ENCODE results near the gene DCHS1. TPM values are rescaled to one million over a fixed set of nuclear protein-coding genes. Genes with fewer than 3 reads are reported as not detected.
A peak's percentile ranks its signal among the peaks of the same experiment; 100 is the strongest.

DCHS1 gene
- total and polyA plus RNA-seq, 2 experiments from 2014 or later: 16.0 to 60.2 TPM

DNA sequence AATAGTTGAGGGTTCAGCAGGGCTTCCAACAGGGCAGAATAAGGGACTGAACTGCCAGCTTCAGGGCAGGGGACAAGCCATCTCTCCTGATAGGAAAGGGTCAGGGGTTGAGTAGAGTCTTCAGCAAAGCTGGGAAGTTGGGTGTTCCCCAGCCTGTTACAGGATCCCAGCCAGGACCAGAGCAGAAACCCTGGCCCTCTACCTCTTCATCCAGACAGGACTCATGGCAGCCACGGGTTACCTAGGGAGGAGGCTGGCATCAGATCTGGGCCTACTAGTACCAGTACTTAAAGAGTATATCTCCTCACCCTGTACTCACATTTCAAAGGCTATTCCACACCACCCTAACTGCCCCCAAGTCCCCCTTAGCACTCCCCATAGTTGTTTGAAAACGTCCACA is 41.2 kb downstream of the DCHS1 start:
- Histone ChIP-seq H3K36me3 (peaks cover 18% of the 10 kb centered on the region), H3K27me3 (no peaks in the 10 kb centered on the region), H3K4me3 (no peak overlapping the region), H3K9me3 (ENCODE audit: low read depth) (no peaks in the 10 kb centered on the region), H3K4me1 (ENCODE audit: low read depth) (no peaks in the 10 kb centered on the region), H3K27ac (no peak overlapping the region)
- DNase-seq (ENCODE audit: low read depth in 1 of 2, low spot score in 1 of 2): no peak
- TF ChIP-seq, protein P1, sequence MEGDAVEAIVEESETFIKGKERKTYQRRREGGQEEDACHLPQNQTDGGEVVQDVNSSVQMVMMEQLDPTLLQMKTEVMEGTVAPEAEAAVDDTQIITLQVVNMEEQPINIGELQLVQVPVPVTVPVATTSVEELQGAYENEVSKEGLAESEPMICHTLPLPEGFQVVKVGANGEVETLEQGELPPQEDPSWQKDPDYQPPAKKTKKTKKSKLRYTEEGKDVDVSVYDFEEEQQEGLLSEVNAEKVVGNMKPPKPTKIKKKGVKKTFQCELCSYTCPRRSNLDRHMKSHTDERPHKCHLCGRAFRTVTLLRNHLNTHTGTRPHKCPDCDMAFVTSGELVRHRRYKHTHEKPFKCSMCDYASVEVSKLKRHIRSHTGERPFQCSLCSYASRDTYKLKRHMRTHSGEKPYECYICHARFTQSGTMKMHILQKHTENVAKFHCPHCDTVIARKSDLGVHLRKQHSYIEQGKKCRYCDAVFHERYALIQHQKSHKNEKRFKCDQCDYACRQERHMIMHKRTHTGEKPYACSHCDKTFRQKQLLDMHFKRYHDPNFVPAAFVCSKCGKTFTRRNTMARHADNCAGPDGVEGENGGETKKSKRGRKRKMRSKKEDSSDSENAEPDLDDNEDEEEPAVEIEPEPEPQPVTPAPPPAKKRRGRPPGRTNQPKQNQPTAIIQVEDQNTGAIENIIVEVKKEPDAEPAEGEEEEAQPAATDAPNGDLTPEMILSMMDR (IDR thresholded peaks at IDR 0.05; ENCODE audit: low read depth, low read length): no peak

DNA sequence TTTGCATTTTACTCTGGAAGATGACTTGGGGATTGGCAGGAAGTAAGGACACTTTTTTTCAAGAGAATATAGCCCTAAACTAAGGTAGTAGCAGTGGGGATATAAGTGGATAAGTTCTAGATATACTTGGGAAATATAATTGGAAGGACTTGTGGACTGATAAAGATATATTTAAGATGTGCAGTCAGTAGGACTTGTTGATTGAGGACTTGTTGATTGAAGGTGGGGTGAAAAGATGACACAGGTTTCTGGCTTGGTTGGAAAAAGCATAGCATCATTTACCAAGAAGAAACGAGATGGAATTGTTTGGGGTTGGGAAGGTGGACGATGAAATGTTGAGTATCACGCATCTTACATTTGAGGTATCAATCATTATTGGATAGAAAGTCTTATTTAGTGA is 42.1 kb downstream of the DCHS1 start:
- peak overlapping the region; percentile 99 for H3K27ac ChIP-seq
- H3K27me3 ChIP-seq: no peaks in the 10 kb centered on the region
- H3K4me3 ChIP-seq: no peak overlapping the region
- no peaks in the 10 kb centered on the region for H3K4me1 ChIP-seq (ENCODE audit: low read depth)
- peaks cover 27% of the 10 kb centered on the region for H3K36me3 ChIP-seq
- TF ChIP-seq, protein P1 (IDR thresholded peaks at IDR 0.05; ENCODE audit: low read depth, low read length): no peak
- no peaks in the 10 kb centered on the region for H3K9me3 ChIP-seq (ENCODE audit: low read depth)
- no peak for DNase-seq (ENCODE audit: low read depth in 1 of 2, low spot score in 1 of 2)

DNA sequence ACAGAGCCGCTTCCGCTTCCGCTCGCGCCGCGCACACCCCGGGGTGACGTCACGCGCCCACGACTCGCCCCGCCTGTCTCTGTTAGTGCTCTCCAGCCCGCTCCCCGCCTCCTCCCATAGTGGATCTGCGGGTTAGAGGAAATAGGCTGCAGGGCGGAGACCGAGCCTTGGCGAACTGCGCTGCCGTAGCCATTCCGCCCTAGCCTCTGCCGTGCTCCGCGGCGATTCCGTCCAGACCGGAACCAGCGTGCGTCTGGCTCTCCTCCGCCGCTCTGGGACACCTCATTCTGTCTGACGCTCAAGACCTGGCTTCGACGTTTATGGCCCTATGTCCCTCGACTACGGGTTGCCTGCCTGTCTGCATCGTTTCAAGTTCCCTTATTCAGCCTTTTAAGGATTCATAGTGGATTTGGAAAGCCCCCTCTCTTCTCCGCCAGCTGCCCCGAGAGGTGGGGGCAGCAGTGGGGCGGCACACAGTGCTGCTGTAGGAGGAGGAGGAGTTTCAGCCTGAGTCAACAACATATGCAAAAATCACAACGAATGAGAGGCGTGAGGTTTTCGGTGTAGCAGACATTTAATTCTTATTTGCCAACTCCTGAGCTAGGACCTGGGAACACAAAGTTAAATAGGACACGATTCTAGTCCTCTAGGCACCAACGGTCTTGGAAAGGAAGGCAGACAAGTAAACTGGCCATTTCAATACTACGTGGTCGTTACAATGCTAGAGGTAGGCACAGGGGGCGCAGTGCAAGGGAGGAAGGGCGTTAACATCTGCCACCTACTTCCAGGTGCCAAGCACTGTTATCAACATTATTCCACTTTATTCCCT is 43.2 kb downstream of the DCHS1 start, which contains the start of gene TAF10:
TAF10 (minus strand) TSS at position 4 of the 829 bp plus-strand sequence. CDS start 27 bp downstream, outside the sequence.
- peaks cover 3% of the 10 kb centered on the region for H3K4me1 ChIP-seq (ENCODE audit: low read depth)
- TF ChIP-seq, protein P1 (IDR thresholded peaks at IDR 0.05; ENCODE audit: low read depth, low read length): peak; percentile 57
- peak within 1 kb of the TSS; percentile 60 for H3K4me3 ChIP-seq
- peak within 1 kb of the TSS; percentile 99 for H3K27ac ChIP-seq
- peak; percentile 97 to 98 for DNase-seq (ENCODE audit: low read depth in 1 of 2, low spot score in 1 of 2)
- H3K27me3 ChIP-seq: no peaks in the 10 kb centered on the region
- no peaks in the 10 kb centered on the region for H3K9me3 ChIP-seq (ENCODE audit: low read depth)
- peaks cover 34% of the 10 kb centered on the region for H3K36me3 ChIP-seq

DNA sequence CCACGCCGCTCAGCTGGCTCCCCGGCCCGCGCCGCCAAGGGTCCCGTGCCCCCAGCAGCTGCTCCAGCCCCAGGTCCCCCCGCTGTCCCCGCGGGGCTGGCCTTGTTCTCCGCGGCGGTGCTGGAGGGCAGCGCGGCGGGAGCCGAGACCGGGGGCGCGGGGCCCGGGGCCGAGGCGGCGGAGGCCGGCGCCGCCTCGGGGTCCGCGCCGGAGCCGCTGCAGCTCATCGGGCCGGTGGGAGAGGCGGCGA is 43.7 kb downstream of the DCHS1 start:
- peak overlapping the region; percentile 99 for H3K27ac ChIP-seq
- H3K4me3 ChIP-seq: peak overlapping the region; percentile 60
- no peak for DNase-seq (ENCODE audit: low read depth in 1 of 2, low spot score in 1 of 2)
- peaks cover 6% of the 10 kb centered on the region for H3K4me1 ChIP-seq (ENCODE audit: low read depth)
- H3K36me3 ChIP-seq: peaks cover 34% of the 10 kb centered on the region
- no peaks in the 10 kb centered on the region for H3K27me3 ChIP-seq
- TF ChIP-seq, protein P1 (IDR thresholded peaks at IDR 0.05; ENCODE audit: low read depth, low read length): no peak
- H3K9me3 ChIP-seq (ENCODE audit: low read depth): no peaks in the 10 kb centered on the region

DNA sequence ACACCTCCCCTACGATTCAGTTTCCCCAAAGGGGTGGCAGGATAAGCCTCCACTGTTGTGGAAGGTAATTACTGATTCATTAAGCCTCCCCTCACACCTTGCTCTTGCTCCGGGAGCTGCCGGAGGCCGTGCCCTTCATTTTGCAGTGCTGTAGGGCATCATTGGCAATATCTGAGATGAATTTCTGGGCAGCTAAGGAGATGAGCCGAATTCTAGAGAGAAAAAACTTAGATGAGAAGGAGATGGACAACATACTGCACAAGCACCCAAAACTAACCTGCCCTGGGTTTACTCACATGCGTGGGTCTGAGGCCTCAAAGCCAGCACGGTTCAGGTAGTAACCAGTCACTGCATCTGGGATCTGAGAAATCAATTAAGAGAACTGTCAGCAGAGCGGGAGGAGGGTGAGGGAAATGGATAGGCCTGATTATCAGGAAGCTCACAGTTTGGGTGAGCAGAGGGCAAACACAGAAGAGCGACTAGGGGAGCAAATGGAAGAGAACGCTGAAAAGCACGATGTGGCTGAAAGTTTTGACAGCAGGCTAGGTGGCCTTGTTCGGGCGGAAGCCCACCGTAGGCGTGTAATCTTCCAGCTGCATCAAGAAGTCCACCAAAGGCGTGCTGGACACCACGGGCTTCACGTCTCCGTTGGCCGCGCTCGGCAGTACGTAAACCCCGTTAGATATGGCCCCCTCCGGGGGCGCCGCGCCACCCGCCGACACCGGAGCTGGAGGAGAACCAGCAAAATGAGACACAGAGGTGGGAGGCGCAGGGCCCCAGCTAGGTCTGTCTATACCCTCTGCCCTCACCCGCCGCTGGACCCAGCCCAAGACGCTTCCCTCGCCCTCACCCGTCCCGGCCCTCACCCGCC is 44.3 kb downstream of the DCHS1 start:
- Histone ChIP-seq H3K27ac (peak overlapping the region; percentile 99), H3K4me3 (peak overlapping the region; percentile 60), H3K9me3 (ENCODE audit: low read depth) (no peaks in the 10 kb centered on the region), H3K36me3 (peaks cover 34% of the 10 kb centered on the region), H3K4me1 (ENCODE audit: low read depth) (peaks cover 11% of the 10 kb centered on the region), H3K27me3 (no peaks in the 10 kb centered on the region)
- peak in 1 of 2 donors; percentile 30 for DNase-seq (ENCODE audit: low read depth in 1 of 2, low spot score in 1 of 2)
- TF ChIP-seq, protein P1 (IDR thresholded peaks at IDR 0.05; ENCODE audit: low read depth, low read length): no peak

Measured in cardiac muscle cell (in vitro differentiated cells and primary cell).